ENCODE measurements around the gene CLEC16A.

Gene CLEC16A

DNA sequence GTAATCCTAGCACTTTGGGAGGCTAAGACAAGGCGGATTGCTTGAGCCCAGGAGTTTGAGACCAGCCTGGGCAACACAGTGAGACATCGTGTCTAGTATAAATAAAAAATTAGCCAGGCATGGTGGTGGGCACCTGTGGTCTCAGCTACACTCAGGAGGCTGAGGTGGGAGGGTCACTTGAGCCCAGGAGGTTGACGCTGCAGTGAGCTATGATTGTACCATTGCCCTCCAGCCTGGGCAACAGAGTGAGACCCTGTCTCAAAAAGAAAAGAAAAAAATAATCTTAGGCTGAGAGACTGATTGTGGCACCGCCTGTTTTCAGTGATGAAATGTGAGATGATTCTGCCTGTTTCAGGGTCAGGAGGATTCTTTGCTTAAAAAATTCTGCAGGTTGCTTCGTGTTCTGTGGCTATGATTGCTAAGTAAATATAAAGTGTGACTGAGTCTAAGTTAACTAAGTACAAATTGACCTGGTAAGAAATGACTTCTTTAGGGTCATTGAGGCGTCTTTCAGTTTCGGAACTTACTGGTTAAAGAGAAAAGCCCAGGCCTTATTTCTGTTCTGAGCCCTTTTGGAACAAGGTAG is 183.3 kb downstream of the CLEC16A start:
- no peak for DNase-seq

DNA sequence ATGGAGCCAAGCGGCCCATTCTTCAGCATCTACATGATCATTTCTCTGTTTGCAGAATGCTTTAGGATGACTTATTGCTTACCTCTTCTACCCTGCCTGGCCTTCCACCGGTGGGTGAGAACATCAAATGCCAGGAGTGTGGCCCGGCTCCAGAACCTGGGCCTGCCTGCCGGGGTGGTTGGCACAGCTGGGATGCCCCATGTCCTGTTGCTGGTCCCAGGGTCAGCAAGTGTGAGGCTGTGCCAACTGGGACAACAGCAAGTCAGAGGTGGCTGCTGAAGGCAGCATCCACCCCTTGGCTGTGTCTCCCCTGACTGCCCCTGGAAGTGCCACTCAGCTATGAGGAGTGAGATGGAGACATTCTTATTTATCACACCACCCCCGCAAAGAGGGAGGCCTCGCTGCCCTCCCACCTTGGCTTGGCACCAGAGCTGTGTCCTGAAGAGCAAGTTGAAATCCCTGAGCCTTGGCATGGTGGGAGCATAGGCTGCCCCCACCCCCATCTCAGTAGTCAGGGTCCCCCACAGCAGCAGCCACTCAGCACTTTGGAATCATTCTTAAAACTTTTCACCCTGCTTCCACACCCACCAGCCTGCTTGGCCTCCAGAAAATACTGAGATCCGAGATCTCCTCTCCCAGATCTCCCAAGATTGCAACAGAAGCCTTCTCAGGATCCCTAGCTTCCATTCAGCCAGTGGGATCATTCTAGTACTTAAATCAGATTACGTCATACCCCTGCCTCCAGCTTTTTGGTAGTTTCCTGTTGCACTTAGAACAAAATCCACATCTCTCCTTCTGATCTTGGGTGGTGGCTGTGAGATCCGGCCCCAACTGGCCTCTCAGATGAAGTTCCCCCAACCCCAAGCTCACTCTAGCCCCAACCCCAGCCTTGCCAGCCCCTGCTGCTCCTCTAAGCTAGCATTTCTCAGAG is 184.1 kb downstream of the CLEC16A start:
- DNase-seq, result no peak

DNA sequence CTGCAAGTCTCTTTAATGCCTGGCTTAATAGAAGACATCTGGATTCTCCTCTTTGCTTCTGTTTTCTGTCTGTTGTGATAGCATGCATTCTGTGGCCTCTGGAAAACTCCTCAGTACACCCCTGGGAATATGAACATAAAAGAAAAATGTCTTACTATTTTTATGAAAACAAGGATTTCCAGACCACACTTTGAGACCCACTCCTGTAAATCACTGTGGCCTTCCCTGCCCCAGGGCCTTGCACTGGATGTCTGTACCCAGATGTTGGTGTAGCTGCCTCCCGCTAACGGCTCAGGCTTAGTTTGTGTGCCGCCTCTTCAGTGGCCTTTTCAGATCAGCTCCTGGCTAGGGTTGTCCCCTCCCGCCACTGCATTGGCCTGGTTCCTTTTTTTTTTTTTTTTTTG is 185.0 kb downstream of the CLEC16A start:
- no peak for DNase-seq

DNA sequence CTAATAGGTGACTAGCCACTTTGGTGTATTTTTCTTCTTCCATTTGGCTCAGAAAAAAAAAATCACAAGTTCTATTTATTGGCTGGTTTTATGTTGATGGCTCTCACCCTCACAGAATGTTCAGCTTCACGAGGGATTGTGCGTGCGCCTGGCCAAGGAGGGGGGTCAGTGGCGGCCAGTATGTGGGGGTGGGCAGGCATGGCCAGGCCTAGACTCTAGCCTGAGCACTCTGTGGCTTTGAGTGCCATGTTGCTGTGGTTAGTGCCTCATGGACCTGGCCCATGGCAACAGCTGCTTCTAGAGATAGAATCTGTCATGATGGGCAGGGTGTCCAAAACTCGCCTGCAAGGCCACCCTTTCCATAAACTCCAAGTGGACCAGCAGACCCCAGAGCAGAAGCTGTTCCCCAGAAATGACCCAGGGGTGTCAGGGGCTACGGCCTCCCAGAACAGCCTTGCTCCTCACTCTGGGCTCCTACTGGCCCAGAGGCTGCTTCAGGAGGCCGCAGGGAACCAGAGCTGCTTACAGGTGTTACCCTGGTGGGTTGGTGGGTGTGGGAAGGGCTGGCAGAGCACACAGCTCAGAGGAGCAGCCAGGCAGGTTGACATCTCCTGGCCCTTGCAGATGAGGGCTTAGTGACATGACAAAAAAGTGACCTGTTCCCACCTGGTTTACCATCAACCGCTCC is 186.8 kb downstream of the CLEC16A start:
- no peak for DNase-seq

DNA sequence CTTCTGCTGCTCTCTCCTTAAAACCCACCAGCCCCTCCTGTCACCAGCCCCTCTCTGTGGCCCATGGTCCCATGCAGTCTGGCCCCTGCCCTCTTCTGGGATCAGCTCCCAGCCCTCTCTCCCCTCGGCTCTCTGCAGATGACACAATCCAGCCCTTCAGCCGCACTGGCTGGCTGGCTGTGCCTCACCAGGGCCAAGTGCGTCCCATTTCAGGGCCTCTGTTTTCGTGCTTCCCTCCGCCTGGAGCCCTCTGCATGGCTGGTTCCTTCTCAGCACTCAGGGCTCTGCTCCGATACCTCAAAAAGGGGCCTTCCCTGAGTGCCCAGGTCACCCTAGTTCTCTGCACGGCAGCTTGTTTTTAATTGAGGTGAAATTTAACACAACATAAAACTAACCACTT is 187.3 kb downstream of the CLEC16A start:
- no peak for DNase-seq

DNA sequence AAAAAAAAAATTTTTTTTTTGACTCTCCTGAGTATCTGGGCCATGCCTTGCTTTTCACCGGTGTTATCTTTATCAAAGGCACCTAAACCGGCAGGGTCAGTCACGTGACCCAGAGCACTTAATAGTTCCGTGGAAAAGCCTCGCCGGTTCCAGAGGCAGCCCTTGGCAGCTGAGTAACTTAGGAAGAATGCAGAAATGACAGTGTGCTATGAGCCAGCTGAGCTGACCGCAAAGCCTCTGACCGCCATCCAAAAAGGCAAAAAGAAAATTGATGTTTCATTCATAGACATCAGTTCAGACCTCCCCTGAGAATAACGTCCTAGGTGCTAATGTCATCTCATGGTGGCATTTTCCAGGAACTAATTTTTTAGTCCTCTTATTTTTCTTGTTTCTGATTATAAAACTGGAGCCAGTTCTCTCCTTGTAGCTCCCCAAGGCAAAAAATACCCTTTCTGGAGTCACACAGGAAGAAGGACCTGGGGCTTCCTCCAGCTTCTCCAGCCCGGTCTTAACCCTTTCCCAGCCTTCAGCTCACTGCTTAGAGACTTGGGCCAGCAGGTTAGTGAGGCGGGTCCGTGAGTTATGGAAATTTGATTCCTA is 189.1 kb downstream of the CLEC16A start:
- no peak for DNase-seq

DNA sequence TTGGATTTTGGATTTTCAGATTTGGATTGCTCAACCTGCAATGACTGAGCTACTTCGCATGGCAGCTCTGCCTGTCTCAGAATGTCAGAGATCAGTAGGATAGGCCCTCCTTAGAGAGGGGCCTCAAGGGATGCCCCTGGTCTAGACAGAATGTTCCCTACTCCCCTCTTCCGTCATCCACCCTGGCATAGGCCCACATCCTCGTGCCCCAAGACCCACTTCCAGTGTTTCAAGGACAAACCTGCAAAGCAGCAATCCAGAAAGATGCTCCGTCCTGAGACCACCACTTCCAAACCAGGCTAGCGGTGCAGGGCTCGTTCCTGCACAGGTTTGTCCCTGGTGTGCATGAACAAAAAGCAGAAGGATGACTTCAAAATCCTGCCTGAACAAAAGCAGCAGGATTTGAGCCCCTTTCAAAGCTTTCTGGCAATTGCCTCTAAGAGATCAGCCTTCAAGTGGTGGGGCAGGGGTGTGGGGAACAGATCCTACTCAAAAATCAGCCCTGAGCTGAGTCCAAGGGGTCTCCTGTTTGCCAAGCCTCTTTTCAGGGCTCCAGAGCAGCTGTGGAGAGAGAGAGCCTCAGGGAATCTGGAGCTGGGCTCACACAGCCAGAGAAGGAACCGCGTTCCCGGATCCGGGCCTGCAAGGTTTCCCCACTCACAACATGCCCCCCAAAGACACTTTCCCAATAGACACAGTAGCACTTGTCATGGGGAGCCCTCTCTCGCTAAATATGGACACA is 190.5 kb downstream of the CLEC16A start:
- no peak for DNase-seq

DNA sequence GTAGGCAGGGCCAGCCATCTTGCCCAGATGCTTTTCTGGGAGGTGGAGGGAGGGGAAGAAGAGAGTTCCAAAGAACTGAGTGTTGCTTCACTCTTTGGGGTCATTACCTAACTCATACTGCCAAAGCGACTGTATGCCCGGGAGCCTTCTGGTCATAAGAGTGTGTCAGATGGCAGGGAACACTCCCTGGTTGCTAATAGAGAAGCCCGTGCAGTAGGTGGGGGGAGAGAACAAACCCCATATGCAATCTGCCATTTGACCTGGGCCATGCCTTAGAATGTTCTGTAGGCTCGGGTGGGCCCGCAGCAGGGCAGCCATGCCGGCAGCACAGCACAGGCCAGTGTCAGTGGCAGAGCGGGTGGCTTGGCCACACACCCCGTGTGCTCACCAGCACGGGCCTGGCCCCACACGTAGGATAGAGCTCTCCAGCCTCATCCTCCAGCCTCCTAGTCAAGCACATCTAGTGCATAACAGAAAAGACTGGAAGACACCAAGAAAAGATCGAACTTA is 191.2 kb downstream of the CLEC16A start:
- no peak for DNase-seq

DNA sequence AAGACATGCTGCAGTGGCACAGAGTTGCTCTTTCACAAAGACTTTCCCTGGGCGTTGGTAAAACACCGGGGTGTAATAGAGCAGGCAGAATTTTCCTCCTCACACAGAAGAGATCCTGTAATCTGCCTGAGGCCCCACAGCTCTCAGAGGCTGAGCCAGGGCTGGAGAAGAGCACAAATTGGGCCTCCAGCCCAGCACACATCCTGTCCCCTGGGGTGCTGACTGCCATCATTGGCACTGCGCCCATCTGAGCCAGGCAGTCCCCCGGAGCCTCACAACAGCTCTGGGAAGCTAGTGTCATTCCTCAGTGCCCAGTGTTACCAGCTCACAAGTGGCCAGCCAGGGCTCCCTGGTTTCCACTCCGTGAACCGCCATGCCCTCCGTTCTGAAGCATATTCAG is 192.2 kb downstream of the CLEC16A start:
- DNase-seq, result no peak

DNA sequence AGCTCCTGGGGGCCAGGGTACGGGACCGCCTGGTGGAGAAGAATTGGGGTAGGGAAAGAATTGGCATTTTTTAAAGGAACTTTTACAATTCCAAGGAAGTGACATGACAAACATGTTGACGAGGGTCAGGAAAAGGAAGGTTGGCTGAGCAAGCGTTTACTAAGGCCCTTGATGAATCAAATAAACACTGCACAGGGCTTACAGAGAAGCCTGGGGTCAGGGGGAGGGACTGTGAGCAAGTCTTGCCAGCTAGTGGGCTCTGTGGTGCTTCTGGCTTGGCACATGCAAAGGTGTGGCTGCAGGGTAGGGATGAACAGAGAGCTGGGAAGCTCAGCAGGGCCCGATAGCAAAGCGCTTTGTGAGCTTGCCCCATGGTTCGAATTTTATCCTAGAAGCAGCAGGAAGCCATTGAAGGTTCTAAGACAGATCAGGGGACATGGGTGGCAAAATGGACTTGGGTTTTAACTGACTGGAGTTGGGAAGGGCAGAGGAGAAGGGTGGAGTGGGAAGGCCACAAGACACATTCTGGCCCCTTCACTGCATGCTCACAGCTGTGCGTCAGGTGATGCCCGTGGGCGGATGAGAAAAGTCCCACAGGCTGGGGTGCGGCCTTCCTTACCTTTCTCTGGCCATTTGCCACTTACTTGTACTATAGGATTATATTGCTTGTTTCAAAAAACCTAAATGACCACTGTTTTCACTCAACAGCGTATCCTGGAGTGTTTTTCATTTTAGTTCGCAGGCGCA is 193.8 kb downstream of the CLEC16A start:
- DNase-seq, result no peak

DNA sequence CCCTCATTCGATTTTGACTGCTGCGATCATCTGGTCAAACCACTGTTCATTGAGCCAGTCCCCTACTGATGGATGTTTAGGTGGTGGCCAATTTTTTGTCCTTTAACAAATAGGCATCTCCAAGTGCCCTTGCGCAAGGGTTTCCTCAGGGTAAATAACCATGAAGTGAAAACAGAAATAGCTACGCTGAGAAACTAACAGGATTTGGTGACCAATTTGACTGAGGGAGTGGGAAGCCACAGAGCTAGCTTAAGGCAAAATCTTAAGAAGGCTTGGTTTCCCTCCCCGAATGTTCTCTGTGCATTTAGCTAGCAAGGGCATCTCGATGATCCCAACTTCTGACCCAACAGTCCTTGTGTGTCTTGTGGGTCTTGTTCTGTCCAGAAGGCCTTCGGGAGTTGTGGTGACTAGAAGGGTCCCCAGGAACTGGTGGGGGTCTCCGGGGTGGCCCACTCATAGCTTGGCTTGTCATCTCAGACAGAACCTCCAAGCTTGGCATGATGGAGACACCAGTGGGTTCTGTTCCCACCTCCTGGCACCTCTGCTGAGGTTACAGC is 194.5 kb downstream of the CLEC16A start:
- no peak for DNase-seq

DNA sequence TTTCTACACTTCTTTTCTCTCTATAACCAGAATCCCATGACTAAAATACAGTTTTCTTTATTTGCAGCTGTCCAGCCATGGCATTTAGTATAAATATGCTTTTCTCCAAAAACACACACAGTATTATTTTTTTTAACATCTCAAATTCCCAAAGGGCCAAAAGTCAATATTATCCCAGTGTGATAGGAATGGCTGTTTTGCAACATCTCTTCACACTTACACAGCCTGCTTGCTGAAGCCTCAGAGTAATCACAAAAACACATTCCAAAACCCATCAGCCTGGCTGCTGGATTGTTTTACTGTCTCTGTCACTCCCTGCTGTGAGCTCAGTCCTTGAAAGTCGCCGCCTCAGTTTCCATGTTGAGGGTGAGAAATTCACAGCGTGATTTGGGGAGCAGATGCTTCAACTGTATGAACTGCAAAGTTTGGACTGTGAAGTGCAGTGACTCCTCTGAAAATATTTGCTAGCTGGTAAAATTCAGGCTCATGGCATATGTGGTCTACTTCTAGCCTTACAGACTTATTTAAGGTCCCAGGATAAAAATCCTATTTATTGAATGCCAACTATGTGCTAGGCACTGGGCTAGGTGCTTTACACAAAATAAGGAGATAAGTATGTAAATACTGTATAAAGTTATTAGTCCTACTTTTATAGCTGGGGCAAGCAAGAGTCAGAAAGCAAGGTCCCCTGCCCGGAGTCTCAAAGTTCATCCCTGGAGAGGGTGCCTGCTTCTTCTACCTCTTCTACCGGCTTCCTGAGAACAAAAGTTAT is 195.1 kb downstream of the CLEC16A start:
- DNase-seq, result no peak

DNA sequence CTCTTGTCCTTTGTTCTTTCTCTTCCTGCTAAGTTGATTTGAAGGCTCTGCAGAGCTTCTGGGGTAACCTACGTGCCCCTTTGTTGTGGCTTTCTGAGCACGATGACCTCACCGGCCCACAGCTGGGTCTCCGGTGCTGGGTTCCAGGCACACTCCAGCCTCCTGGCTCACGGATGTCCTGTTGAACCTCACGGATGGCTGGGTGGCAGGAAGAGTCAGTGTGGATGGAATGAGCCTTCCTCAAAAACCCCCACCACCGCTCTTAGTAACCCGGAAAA is 195.7 kb downstream of the CLEC16A start:
- no peak for DNase-seq

DNA sequence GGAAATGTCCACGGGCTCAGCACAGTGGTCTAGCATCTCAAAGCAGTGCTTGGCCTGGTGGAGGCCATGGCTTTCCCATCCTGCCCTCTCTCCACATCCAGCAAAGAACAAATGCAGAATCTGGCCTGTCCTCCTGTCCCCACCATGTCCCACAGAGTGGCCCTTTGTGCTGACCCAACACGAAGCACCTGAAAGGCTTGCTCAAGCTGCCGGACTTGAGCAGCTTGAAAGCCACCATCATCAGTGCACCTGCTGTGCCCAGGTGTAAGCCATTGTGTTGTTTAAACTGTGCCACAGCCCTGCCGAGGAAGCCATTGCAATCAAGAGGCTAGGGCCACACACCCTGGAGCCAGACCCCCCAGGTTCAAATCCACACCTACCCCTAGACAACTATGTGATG is 196.1 kb downstream of the CLEC16A start:
- no peak for DNase-seq

DNA sequence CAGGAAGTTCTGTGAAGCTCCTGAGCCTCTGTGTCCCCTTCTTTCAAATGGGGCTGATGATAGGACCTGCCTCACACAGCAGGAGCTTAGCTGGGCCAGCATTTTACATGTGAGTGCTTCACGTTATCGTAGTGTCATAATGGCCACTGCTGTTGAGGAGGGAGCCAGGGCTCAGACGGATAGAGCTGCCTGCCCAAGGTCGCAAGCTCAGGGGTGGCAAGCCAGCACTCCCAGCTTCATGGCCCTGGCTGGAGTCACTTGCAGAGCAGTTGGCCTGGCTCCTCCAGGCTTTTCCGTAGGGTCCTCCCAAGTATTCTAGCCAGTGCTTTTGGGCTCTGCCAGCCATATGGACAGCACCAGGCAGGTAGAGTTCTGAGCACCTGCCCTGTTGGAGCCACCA is 196.5 kb downstream of the CLEC16A start:
- DNase-seq, result no peak

DNA sequence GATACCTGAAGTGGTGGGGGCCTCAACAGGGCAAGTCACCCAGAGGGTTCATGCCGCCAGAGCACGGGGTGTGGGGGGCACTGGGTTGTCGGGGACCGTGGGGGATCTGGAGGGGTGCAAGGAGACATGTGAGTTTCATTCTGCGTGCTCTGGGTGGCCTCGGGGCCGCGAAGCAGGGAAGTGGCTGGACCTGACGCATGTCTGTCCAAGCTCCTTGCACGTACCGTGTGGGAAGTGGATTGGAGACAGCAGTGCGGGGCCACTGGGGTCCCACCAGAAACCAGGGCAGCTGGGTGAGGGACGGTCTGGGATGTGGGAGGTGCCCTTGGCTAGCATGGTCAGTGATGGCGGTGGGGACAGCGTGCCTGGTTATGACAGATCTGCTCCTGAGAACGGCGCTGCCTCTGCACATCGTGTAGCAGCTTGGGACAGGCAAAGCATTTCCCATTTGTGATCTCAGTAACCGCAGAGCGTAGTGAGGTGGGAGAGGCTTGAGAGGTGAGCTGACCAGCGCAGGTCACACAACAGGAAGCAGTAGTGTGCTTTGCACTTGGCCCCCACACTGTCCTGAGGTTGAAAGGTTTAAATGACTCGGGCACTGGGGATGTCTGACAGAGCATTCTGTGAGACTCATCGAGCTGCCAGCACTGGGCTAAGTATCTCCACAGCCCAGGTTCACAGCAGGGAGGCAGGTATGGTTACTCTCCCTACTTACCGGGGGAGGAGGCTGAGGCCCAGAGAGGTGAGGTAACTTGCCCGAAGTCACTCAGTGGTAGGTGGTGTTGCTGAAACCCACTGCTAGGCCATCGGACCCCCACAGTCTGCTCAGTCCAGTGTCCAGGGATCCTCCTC is 197.3 kb downstream of the CLEC16A start:
- DNase-seq, result no peak

DNA sequence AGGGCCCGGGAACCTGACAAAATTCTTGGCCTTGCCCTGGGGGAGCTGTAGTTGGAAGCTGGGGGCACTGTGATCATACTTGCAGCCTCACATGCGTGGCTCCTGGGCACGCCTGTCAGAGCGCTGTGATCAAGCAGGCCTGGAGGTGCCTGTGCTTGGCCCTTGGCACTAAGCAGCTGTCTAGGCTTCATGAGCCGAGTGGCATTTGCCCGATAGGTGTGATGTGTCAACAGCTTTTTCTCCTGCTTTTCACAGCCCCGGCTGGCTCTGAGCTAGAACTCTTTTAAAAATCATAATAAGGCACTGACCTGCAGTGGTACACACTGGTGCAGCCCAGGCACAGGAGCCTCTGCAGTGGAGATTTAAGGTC is 197.9 kb downstream of the CLEC16A start:
- no peak for DNase-seq

DNA sequence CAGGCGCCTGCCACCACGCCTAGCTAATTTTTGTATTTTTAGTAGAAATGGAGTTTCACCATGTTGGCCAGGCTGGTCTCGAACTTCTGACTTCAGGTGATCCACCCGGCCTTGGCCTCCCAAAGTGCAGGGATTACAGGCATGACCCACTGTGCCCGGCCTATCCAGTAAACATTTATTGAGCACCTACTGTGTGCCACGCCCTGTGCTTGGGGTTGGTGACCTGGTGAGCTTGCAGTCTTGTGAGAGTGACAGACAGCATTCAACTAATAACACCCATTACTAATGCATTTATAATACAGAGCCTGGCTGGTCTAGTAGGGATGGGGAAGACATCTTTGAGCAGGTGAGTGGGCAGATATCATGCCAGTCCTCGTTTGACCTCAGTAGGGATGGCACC is 198.6 kb downstream of the CLEC16A start:
- DNase-seq, result no peak

DNA sequence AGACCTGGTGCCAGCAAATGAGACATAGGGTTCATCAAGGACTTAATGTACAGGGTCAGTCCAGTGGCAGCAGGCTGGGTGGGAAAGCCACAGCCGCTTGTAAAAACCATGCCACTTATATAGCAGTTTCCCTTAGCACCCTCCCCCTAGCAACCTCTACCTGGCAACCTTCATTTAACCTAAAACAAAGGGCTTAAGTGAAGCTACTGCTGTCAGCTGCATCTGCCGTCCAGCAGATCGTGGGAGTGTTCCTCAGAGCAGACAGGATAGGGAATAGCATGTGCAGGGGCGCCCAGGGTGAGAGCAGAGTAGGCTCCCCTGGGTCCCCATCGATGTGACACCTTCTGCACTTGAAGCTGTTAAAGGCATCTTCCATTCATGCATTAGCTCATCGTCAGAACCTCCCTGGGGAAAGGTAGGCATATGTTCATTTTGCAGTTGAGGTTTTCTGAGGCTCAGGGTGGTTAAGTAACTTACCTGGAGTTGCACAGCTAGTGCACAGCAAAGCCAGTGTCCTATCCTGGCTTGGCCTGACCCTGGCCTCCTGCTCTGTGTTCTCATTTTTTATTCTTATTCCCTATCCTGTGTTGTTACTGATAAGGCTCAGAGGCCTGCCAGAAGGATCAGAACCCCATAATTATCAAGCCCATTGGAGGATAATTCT is 199.1 kb downstream of the CLEC16A start:
- no peak for DNase-seq

Measured in activated gamma-delta T cell (primary cell).